ENCODE measurements around the gene ZCCHC3. TPM values are rescaled to one million over a fixed set of nuclear protein-coding genes. Genes with fewer than 3 reads are reported as not detected.

ZCCHC3 gene, protein sequence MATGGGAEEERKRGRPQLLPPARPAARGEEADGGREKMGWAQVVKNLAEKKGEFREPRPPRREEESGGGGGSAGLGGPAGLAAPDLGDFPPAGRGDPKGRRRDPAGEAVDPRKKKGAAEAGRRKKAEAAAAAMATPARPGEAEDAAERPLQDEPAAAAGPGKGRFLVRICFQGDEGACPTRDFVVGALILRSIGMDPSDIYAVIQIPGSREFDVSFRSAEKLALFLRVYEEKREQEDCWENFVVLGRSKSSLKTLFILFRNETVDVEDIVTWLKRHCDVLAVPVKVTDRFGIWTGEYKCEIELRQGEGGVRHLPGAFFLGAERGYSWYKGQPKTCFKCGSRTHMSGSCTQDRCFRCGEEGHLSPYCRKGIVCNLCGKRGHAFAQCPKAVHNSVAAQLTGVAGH
- 17.7 to 22.9 TPM (median 21.2 TPM) in 5 replicates for total RNA-seq (2022; extraction: Qiagen RNA extraction)

DNA sequence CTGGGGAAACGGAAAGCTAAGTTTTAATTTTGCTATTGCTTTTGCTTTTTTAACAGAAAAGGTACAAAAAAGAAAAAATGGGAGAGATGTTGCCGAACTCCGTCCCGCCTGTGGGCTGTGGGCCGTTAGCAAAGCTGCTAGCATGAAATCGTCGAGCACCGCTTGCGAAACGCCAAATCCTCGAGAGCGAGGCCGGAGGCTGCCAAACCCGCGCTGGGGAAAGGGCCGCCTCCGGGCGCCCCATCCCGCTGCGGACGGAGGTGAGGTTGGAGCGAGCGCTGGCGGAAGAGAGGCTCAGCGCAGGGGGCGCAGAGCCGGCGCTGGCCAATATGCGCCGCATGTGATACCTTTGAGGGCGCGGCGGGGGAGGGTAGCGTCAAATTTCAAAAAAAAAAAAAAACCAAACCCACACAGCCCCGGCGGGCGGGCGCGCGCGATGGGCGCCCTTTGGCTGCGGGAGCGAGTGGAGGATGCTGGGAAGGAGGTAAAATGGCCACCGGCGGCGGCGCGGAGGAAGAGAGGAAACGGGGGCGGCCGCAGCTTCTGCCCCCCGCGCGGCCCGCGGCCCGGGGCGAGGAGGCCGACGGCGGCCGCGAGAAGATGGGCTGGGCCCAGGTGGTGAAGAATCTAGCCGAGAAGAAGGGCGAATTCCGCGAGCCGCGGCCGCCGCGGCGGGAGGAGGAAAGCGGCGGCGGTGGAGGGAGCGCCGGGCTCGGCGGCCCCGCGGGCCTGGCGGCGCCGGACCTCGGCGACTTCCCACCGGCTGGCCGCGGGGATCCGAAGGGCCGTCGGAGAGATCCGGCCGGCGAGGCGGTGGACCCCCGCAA lies at the start of gene ZCCHC3:
ZCCHC3 (plus strand) TSS at position 473 of the 827 bp plus-strand sequence; CDS start at position 490, 17 bp downstream.

DNA sequence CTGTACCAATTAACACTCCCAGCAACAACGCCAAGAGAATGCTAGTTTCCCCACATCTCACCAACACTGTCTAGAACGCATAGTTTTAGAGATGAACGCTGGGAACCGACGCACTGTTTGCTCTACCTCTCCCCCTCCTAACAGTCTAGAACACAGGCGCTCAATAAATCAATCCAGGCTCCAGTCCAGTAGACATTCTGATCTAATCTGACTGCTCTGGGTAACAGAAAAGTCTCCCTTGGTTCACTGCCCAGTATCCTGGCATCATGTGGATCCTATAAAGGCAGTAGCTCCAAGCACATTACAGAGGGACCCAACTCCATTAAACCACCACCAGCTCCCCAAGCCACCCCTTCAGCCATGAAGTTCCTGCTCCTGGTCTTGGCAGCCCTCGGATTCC lies 40.0 kb upstream of the ZCCHC3 start, which contains the start of gene DEFB132:
DEFB132 (plus strand) TSS at position 306 of the 400 bp plus-strand sequence; CDS start at position 361, 55 bp downstream.

DNA sequence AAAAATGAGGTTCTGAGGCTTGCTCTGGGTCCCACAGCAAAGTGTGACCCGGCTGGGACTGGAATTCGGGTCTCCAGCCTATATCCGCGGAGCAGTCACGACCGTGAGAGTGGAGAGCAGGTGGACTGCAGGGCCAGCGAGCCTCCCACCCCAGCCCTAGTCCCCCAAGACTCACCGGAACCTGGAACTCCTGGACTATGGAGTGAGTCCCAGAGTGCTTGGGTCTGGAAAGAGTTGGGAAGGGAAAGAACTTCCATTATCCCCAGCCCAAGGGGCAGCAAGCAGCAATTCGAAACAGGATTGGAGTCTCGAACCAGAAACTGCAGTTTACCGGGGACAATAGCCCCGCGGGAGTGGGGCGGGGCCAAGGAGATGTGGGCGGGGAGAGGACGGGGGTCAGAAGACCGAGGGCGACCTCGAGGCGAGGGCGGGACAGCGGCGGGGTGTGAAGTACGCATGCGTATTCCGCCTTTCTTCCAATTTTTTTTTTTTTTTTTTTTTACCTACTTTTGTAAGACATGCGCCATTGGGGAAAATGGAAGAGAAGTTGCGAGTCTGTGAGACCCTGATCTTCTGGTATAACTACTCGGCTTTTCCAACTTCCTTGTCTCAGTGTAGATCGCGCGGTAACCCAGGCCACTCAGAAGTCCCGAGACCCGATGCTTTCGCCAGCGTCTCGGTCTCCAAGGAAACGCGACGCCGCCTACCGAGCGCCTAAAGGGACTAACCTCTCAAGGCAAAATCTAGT lies 7.1 kb upstream of the ZCCHC3 start, which contains the start of gene C20orf96:
C20orf96 (minus strand) TSS at position 667 of the 748 bp plus-strand sequence; CDS start at position 527, 140 bp downstream.

DNA sequence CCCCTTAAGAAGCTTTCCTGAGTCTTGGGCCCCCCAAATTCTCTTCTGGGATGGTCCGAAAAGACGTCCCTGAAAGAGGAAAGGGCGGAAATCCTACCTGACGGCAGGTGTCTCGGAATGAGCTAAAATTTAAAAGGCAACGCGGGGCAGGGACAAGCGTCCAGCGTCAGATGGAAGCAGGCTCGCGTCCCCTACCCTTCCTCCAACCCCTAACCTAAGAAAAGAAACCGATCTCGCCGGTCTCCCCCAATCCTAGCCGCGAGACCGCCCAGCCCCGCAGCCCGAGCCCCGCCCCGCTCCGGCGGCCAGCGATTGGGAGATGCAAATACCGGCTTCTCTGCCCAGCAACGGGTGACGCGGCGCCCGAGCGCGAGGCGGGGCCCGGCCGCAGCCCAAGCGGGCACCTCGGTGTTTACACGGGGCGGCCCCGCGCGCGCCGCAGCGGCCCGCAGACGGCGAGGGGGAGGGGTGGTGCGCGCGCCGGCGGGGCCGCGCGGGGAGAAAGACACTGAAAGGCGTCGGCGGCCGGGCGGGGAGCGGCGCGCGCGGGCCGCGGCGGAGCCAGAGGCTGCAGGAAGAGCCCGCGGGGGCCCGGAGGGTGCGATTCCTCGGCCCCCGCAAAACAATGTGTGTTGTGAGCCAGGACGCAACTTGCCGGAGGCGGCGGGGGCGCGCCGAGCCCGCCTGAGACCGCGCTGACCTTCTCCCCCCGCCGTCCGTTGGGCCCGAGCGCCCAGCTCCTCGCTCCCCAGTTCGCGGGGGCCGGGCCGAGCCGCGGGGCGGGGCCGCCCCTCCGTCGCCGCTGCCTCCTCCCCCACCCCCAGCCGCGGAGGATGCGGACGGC lies 27.9 kb downstream of the ZCCHC3 start, which contains the start of gene SOX12:
SOX12 (plus strand) TSS at position 508 of the 844 bp plus-strand sequence. CDS start 373 bp downstream, outside the sequence.

DNA sequence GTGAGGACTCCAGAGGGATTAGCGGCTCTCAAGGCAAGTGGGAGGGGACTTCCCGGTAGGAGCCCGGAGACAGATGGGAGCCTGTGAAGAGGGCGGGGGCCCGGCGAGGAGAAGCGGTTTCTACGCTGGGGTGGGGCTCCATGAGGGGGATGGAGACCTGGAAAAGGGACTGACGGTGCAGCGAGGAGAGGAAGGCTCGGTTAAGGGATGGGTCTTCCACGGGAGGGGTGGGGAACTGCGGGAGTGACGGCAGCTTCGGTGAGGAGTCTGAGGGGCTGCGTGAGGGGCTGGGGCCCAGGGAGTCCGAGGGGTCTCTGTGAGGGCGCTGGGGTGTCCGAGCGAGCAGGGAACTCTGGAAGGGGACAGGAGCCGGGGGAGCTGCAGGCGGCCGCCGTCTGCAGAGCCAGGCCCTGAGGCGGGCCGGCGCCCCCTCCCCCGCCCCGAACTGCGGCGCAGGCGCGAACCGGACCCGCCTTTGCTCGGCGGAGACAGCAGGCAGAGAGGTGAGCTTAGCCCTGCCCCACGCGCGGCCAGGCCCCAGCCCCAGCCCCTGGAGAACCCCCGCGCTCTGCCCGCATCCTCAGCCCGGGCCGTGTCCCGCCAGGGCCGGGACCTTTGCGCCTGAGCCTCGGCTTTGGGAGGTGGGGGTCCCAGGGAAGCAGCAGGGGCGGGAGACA lies 49.4 kb downstream of the ZCCHC3 start, which contains the start of gene NRSN2:
NRSN2 (plus strand) TSS at position 472 of the 677 bp plus-strand sequence. CDS start 2,533 bp downstream, outside the sequence.

Other genes starting within 250 kb of the ZCCHC3 start
- gene DEFB125, start 209.9 kb upstream of the ZCCHC3 start, total RNA-seq (2022; extraction: Qiagen RNA extraction) = not detected in 5 replicates
- gene DEFB126, start 155.0 kb upstream of the ZCCHC3 start, total RNA-seq (2022; extraction: Qiagen RNA extraction) = not detected in 5 replicates
- gene DEFB127, start 140.1 kb upstream of the ZCCHC3 start, total RNA-seq (2022; extraction: Qiagen RNA extraction) = not detected in 5 replicates
- not detected in 5 replicates for gene DEFB128, start 107.9 kb upstream of the ZCCHC3 start, total RNA-seq (2022; extraction: Qiagen RNA extraction)
- gene DEFB129, start 70.3 kb upstream of the ZCCHC3 start, total RNA-seq (2022; extraction: Qiagen RNA extraction) = not detected in 5 replicates
- not detected in 5 replicates for gene DEFB132, start 39.8 kb upstream of the ZCCHC3 start, total RNA-seq (2022; extraction: Qiagen RNA extraction)
- gene C20orf96, start 6.8 kb upstream of the ZCCHC3 start, total RNA-seq (2022; extraction: Qiagen RNA extraction) = 10.4 to 11.1 TPM (median 10.9 TPM) in 5 replicates
- gene SOX12, start 28.0 kb downstream of the ZCCHC3 start, total RNA-seq (2022; extraction: Qiagen RNA extraction) = 18.6 to 27.9 TPM (median 25.6 TPM) in 5 replicates
- 56.3 to 65.1 TPM (median 62.8 TPM) in 5 replicates for gene NRSN2, start 49.5 kb downstream of the ZCCHC3 start, total RNA-seq (2022; extraction: Qiagen RNA extraction)
- 55.9 to 71.0 TPM (median 65.5 TPM) in 5 replicates for gene TRIB3, start 83.2 kb downstream of the ZCCHC3 start, total RNA-seq (2022; extraction: Qiagen RNA extraction)
- gene RBCK1, start 110.7 kb downstream of the ZCCHC3 start, total RNA-seq (2022; extraction: Qiagen RNA extraction) = 108 to 152 TPM (median 145 TPM) in 5 replicates
- gene TBC1D20, start 165.0 kb downstream of the ZCCHC3 start, total RNA-seq (2022; extraction: Qiagen RNA extraction) = 31.1 to 34.6 TPM (median 32.7 TPM) in 5 replicates
- gene CSNK2A1, start 246.2 kb downstream of the ZCCHC3 start, total RNA-seq (2022; extraction: Qiagen RNA extraction) = 125 to 154 TPM (median 141 TPM) in 5 replicates